ENCODE measurements around the gene ZNHIT2. TPM values are rescaled to one million over a fixed set of nuclear protein-coding genes. Genes with fewer than 3 reads are reported as not detected.

ZNHIT2 gene
- total and polyA plus RNA-seq, 10 of the 15 experiments (the other 5 are each of a cell fraction or from before 2014, with no cell fraction given): 0.24 to 20.4 (median 15.5) TPM; not detected in 1

GRCh38 chr11:65083134-65083833, 34.2 kb downstream of the ZNHIT2 start:
- Histone ChIP-seq H2AFZ (ENCODE audit: control insufficient read depth, low read depth, low read length) (peak overlapping the region; percentile 77), H3K27ac (ENCODE audit: control insufficient read depth, insufficient read depth) (peak overlapping the region; percentile 84), H3K36me3 (ENCODE audit: control insufficient read depth in 2 of 2, insufficient read depth in 2 of 2, low read length in 1 of 2) (peaks cover 10 to 11% of the 10 kb centered on the region in 2 experiments), H3K9me3 (replicated peaks; ENCODE audit: control insufficient read depth, insufficient read depth, low read length) (no peaks in the 10 kb centered on the region), H3K9ac (ENCODE audit: control insufficient read depth, insufficient read depth, low read length) (peak overlapping the region; percentile 87), H3K27me3 (replicated peaks in 1 of 2; ENCODE audit: control insufficient read depth in 2 of 2, insufficient read depth in 2 of 2, low read length in 1 of 2) (no peaks in the 10 kb centered on the region), H3K79me2 (ENCODE audit: control insufficient read depth, insufficient read depth, low read length) (peaks cover 58% of the 10 kb centered on the region), H3K4me3 (peak overlapping the region; percentile 86), H4K20me1 (ENCODE audit: control insufficient read depth, insufficient read depth) (no peaks in the 10 kb centered on the region), H3K4me1 (ENCODE audit: control insufficient read depth, insufficient read depth, low read length) (peaks cover 32% of the 10 kb centered on the region), H3K4me2 (ENCODE audit: control insufficient read depth, insufficient read depth) (peak overlapping the region; percentile 77)
- WGBS (ENCODE audit: insufficient coverage, insufficient replicate concordance, low lambda C conversion rate, missing lambda C conversion rate): 0% methylated on average over 13 of the region's 13 CpGs
- ATAC-seq (peak; percentile 5), FAIRE-seq (no peak), DNase-seq (ENCODE audit: low read depth, low spot score) (no peak)
- RAD21 ChIA-PET (ENCODE audit: unreplicated experiment): interaction anchor here (0.7 to 1.8 kb wide), 3 partner anchors 11 to 235 kb away, joined by 3 to 6 read pairs (median 3); partner anchors contain the start of gene ARL2
- POLR2A ChIA-PET: interaction anchor here (0.6 to 1.5 kb wide), 12 partner anchors 12 to 235 kb away, joined by 3 to 5 read pairs (median 4); partner anchors contain the start of genes FAU, MRPL49 and SAC3D1
- TF ChIP-seq NFYB (IDR thresholded peaks at IDR 0.05; ENCODE audit: insufficient read depth, low read depth, low read length) (0 out of 2 replicates have a peak, but pooled peaks have one; percentile 11), HDGF (IDR thresholded peaks at IDR 0.05) (no peak)
- intact Hi-C loops (cut with micrococcal nuclease; ENCODE audit: unreplicated experiment) (no loop called here), in situ Hi-C loops (cut with MboI) (no loop called here)
- CTCF ChIA-PET: interaction anchor here (0.6 to 2.1 kb wide), 8 partner anchors 15 to 237 kb away, joined by 3 to 11 read pairs (median 4); partner anchors contain the start of genes ARL2, SNX15 and TM7SF2
- no TSS peak for BruUV-seq (replicated peaks)
- SMC1A ChIA-PET (ENCODE audit: uncharacterized antibody, unreplicated experiment): interaction anchor here (0.7 to 1.3 kb wide), 4 partner anchors 12 to 43 kb away, joined by 3 to 4 read pairs (median 4); partner anchors contain the start of gene SAC3D1

- Histone ChIP-seq H3K9me3 (replicated peaks; ENCODE audit: control insufficient read depth, insufficient read depth, low read length) (no peaks in the 10 kb centered on the region), H3K27me3 (replicated peaks in 1 of 2; ENCODE audit: control insufficient read depth in 2 of 2, insufficient read depth in 2 of 2, low read length in 1 of 2) (no peaks in the 10 kb centered on the region), H2AFZ (ENCODE audit: control insufficient read depth, low read depth, low read length) (peak overlapping the region; percentile 65), H3K4me2 (ENCODE audit: control insufficient read depth, insufficient read depth) (peak overlapping the region; percentile 67), H3K9ac (ENCODE audit: control insufficient read depth, insufficient read depth, low read length) (peak overlapping the region; percentile 27), H3K79me2 (ENCODE audit: control insufficient read depth, insufficient read depth, low read length) (peaks cover 56% of the 10 kb centered on the region), H3K36me3 (ENCODE audit: control insufficient read depth in 2 of 2, insufficient read depth in 2 of 2, low read length in 1 of 2) (peaks cover 5 to 13% of the 10 kb centered on the region in 2 experiments; a peak in 3 of 4 replicates), H3K4me1 (ENCODE audit: control insufficient read depth, insufficient read depth, low read length) (peaks cover 31% of the 10 kb centered on the region), H3K27ac (ENCODE audit: control insufficient read depth, insufficient read depth) (peak overlapping the region; percentile 66), H4K20me1 (ENCODE audit: control insufficient read depth, insufficient read depth) (no peaks in the 10 kb centered on the region), H3K4me3 (peak overlapping the region; percentile 59)
- BruUV-seq (replicated peaks): no TSS peak
- CTCF ChIA-PET: interaction anchor here (0.6 to 1.9 kb wide), 16 partner anchors 10 to 231 kb away, joined by 3 to 9 read pairs (median 4); partner anchors contain the start of genes ARL2 and SAC3D1
- in situ Hi-C loops (cut with MboI) (no loop called here), intact Hi-C loops (cut with micrococcal nuclease; ENCODE audit: unreplicated experiment) (loop anchor here (1.0 to 5.0 kb wide), 3 partner anchors 37 to 65 kb away; partner anchors contain the start of genes ARL2, SAC3D1 and SNX15)
- DNase-seq (ENCODE audit: low read depth, low spot score) (no peak), FAIRE-seq (no peak), ATAC-seq (peak; percentile 27)
- RAD21 ChIA-PET (ENCODE audit: unreplicated experiment): interaction anchor here (0.7 to 3.0 kb wide), 9 partner anchors 10 to 66 kb away, joined by 3 to 8 read pairs (median 3); partner anchors contain the start of genes ARL2, SAC3D1 and TM7SF2
- SMC1A ChIA-PET (ENCODE audit: uncharacterized antibody, unreplicated experiment): interaction anchor here (0.9 to 2.3 kb wide), 4 partner anchors 10 to 64 kb away, joined by 3 to 9 read pairs (median 3); partner anchors contain the start of gene ARL2
- WGBS (ENCODE audit: insufficient coverage, insufficient replicate concordance, low lambda C conversion rate, missing lambda C conversion rate): 80% methylated on average over 9 of the region's 9 CpGs
- POLR2A ChIA-PET: interaction anchor here (0.6 to 2.2 kb wide), 9 partner anchors 10 to 168 kb away, joined by 3 to 8 read pairs (median 4); partner anchors contain the start of gene SAC3D1
- TF ChIP-seq POLR2AphosphoS5 (IDR thresholded peaks at IDR 0.05; ENCODE audit: low read length) (0 out of 2 replicates have a peak, but pooled peaks have one; percentile 38), MAX (IDR thresholded peaks at IDR 0.05; ENCODE audit: low read depth, low read length) (0 out of 2 replicates have a peak, but pooled peaks have one; percentile 3), ZNF687 (IDR thresholded peaks at IDR 0.05) (peak; percentile 7; the same call in 1 of the 2 replicates), CEBPB (IDR thresholded peaks at IDR 0.05; ENCODE audit: borderline replicate concordance in 1 of 2, low read depth in 2 of 2, low read length in 2 of 2) (no peak), YY1 (IDR thresholded peaks at IDR 0.05; ENCODE audit: low read depth, low read length) (peak; percentile 91), MYB (IDR thresholded peaks at IDR 0.05; ENCODE audit: borderline replicate concordance, low read depth, low read length) (no peak)
Observed at GRCh38 chr11:65078786-65079342, 38.6 kb downstream of the ZNHIT2 start.

All from GM12878 (cell line).